ENCODE data around the gene ADGRD1. TPM values are rescaled to one million over a fixed set of nuclear protein-coding genes. Genes with fewer than 3 reads are reported as not detected.

The ADGRD1 gene
- total RNA-seq, 2 experiments from 2014 or later: 0.27 to 0.65 TPM

GRCh38 chr12:130987151-130987931 is 33.6 kb downstream of the ADGRD1 start:
- H3K4me1 Mint-ChIP-seq (ENCODE audit: low read depth): no peaks in the 10 kb centered on the region
- no peaks in the 10 kb centered on the region for H3K36me3 Mint-ChIP-seq (ENCODE audit: low read depth)
- ChIA-PET POLR2A (no interaction called here), CTCF (no interaction called here)
- no peak for TF ChIP-seq CTCF (IDR thresholded peaks at IDR 0.05)
- peaks cover 19% of the 10 kb centered on the region for H3K27me3 Mint-ChIP-seq
- no peak for ATAC-seq
- no peak overlapping the region for H3K27ac Mint-ChIP-seq
- H3K9me3 Mint-ChIP-seq: no peaks in the 10 kb centered on the region
- intact Hi-C loops (cut with micrococcal nuclease): no loop called here
- no peak overlapping the region for H3K4me3 Mint-ChIP-seq
- DNase-seq: no peak

- H3K27ac Mint-ChIP-seq: no peak overlapping the region
- POLR2A ChIA-PET: no interaction called here
- no peak overlapping the region for H3K4me3 Mint-ChIP-seq
- peaks cover 18% of the 10 kb centered on the region for H3K27me3 Mint-ChIP-seq
- CTCF ChIA-PET: no interaction called here
- no peak for TF ChIP-seq CTCF (IDR thresholded peaks at IDR 0.05)
- H3K36me3 Mint-ChIP-seq (ENCODE audit: low read depth): no peaks in the 10 kb centered on the region
- DNase-seq: no peak
- ATAC-seq: no peak
- intact Hi-C loops (cut with micrococcal nuclease): no loop called here
- H3K9me3 Mint-ChIP-seq: no peaks in the 10 kb centered on the region
- H3K4me1 Mint-ChIP-seq (ENCODE audit: low read depth): no peaks in the 10 kb centered on the region
Observed at GRCh38 chr12:130988261-130988660, 34.6 kb downstream of the ADGRD1 start.

- ATAC-seq (no peak), DNase-seq (no peak)
- Mint-ChIP-seq H3K9me3 (no peaks in the 10 kb centered on the region), H3K4me1 (ENCODE audit: low read depth) (no peaks in the 10 kb centered on the region), H3K27me3 (peaks cover 18% of the 10 kb centered on the region), H3K27ac (no peak overlapping the region), H3K36me3 (ENCODE audit: low read depth) (no peaks in the 10 kb centered on the region), H3K4me3 (no peak overlapping the region)
- CTCF ChIA-PET: no interaction called here
- intact Hi-C loops (cut with micrococcal nuclease): no loop called here
- TF ChIP-seq CTCF (IDR thresholded peaks at IDR 0.05): no peak
- POLR2A ChIA-PET: no interaction called here
Observed at GRCh38 chr12:130988751-130989150, 35.0 kb downstream of the ADGRD1 start.

- intact Hi-C loops (cut with micrococcal nuclease): no loop called here
- ATAC-seq (no peak), DNase-seq (no peak)
- H3K27ac Mint-ChIP-seq: no peak overlapping the region
- POLR2A ChIA-PET: no interaction called here
- CTCF ChIA-PET: no interaction called here
- no peaks in the 10 kb centered on the region for H3K4me1 Mint-ChIP-seq (ENCODE audit: low read depth)
- H3K4me3 Mint-ChIP-seq: no peak overlapping the region
- no peaks in the 10 kb centered on the region for H3K36me3 Mint-ChIP-seq (ENCODE audit: low read depth)
- peaks cover 18% of the 10 kb centered on the region for H3K27me3 Mint-ChIP-seq
- no peak for TF ChIP-seq CTCF (IDR thresholded peaks at IDR 0.05)
- no peaks in the 10 kb centered on the region for H3K9me3 Mint-ChIP-seq
Observed at GRCh38 chr12:130989391-130989790, 35.7 kb downstream of the ADGRD1 start.

GRCh38 chr12:130990034-130990433 is 36.3 kb downstream of the ADGRD1 start:
- ATAC-seq: no peak
- H3K36me3 Mint-ChIP-seq (ENCODE audit: low read depth): no peaks in the 10 kb centered on the region
- peaks cover 18% of the 10 kb centered on the region for H3K27me3 Mint-ChIP-seq
- ChIA-PET CTCF (no interaction called here), POLR2A (no interaction called here)
- no peak for TF ChIP-seq CTCF (IDR thresholded peaks at IDR 0.05)
- H3K27ac Mint-ChIP-seq: no peak overlapping the region
- H3K4me1 Mint-ChIP-seq (ENCODE audit: low read depth): no peaks in the 10 kb centered on the region
- H3K4me3 Mint-ChIP-seq: no peak overlapping the region
- intact Hi-C loops (cut with micrococcal nuclease): no loop called here
- H3K9me3 Mint-ChIP-seq: no peaks in the 10 kb centered on the region
- DNase-seq: no peak
